T-helper 2 cell treated with Interferon-gamma antibody and Interleukin-4, amounts not matched to agents 100 ng/mL and 5 ng/mL, for 36 hours (primary cell): ENCODE data around the gene MUC4. TPM values are rescaled to one million over a fixed set of nuclear protein-coding genes. Genes with fewer than 3 reads are reported as not detected.

Experiments used
- intact Hi-C: fragments of 100-400 bp; cut with micrococcal nuclease; formaldehyde crosslinking; loops from one replicate; pipeline ENCODE4 v1.15.1; 2023
- total RNA-seq: library from RNA; stranded (reverse); gene quantifications from 2 replicates; pipeline ENCODE4 v1.2.3, GENCODE V29; 2022

MUC4 gene
- total RNA-seq, 1 donor from 2014 or later = 0.34 TPM

DNA sequence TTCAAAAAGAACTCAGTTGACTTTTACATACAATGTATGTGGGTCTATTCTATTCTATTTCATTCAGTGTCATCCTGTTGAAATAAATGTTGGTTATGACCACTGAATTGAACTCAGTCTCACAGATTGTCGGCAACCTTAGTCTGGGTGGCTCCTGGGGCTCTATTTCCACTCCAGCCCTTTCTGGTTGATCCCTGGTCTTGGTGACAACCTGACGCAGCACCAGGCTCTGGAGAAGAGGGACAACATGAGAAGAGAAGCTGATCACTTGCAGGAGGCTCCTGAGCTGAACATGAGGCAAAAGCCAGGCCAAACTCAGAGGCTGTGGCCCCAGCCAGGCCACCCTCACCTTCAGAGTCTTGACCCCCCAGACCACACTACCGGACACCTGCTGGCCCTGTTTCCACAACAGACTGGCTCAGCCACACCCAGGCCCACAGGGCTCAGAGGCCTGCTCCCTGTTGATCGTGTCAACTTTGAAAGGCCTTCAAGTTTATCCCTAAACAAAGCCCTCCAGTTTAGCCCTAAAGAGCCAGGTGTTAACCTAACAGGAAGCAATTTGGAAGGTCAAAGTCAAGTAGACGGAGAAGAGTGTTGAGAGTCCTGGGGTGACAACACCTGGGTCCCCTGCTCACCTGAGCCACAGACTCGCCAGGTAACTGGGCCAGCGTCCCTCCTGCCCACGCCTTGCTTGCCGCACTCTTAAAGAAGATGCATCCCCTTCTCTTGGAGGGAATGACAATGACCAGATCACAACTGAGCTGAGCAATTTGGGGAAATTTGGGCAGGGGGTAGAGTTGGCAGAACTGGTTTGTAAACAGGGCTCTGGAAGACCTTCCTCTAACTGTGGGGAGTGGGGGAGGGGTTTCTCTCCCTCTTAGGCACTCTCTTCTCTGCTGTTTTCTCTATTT is 106.4 kb downstream of the MUC4 start:
- intact Hi-C loops = no loop called here

GRCh38 chr3:195704433-195704999 is 107.2 kb downstream of the MUC4 start:
- intact Hi-C loops = loop anchor here (1.0 kb wide), 1 partner anchor 17 kb away; no protein-coding TSS in a partner anchor

- intact Hi-C loops = loop anchor here (1.0 kb wide), 1 partner anchor 16 kb away; no protein-coding TSS in a partner anchor
Observed at GRCh38 chr3:195703776-195704175, 108.0 kb downstream of the MUC4 start.

- intact Hi-C loops = no loop called here
Observed at GRCh38 chr3:195701042-195701915, 110.5 kb downstream of the MUC4 start.

GRCh38 chr3:195700319-195700718 is 111.4 kb downstream of the MUC4 start:
- intact Hi-C loops = no loop called here

DNA sequence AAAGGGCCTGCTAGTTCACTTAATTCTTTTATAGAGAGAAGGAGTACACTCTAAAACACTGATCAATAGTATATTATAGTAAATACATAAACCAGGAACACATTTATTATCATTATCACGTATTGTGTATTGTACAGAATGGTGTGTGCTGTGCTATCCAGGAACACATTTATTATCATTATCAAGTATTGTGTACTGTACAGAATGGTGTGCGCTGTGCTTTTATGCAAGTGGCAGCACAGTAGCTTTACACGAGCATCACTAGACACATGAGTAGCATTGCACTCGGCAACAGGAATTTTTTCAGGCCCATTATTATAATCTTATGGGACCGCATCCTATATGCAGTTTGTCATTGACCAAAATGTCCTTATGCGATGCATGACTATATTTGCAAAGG is 111.9 kb downstream of the MUC4 start:
- intact Hi-C loops = no loop called here

- intact Hi-C loops = no loop called here
Observed at GRCh38 chr3:195699388-195699771, 112.3 kb downstream of the MUC4 start.

DNA sequence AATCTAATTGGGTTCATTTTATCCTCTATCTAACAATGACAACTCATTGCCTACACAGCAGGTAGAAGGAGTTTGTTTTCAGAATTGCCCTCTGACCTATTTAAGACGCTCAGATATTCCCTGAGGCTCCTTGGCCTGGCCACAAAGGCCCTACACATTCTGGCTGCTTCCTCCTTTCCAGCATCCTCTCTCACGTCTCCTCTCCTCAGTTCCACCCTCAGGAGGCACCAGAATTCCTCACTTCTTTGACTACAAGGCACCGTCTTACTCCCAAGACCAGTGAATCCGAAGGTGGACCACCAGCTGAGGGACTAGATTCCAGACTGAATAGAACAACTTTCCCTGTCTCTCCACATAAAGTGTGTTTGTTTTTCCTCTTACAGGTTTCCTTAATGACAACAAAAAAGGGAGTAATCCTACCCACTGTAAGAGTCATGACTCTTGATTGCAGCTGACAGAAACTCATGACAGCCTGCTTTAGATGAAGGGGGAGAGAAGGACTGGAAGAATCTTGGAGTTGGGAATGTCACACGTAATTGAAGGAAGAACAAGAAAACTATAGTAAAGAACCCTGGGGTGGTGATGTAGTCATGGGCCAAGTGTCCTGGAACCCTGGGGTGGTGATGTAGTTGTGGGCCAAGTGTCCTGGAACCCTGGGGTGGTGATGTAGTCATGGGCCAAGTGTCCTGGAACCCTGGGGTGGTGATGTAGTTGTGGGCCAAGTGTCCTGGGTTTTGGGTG is 112.9 kb downstream of the MUC4 start:
- intact Hi-C loops = no loop called here

GRCh38 chr3:195698325-195698646 is 113.4 kb downstream of the MUC4 start:
- intact Hi-C loops = no loop called here

- intact Hi-C loops = no loop called here
Observed at GRCh38 chr3:195697582-195698324, 114.0 kb downstream of the MUC4 start.

Other genes with a start within 250 kb of the MUC4 start
- gene APOD, start 228.0 kb downstream of the MUC4 start, total RNA-seq = 0.27 TPM in 1 of 2 replicates, not detected in the other
- gene MUC20, start 91.0 kb downstream of the MUC4 start, total RNA-seq = 5.3 and 5.4 TPM in 2 replicates
- 118 and 126 TPM in 2 replicates for gene TNK2, start 96.6 kb upstream of the MUC4 start, total RNA-seq